Activated CD8-positive, alpha-beta memory T cell treated with anti-CD3 and anti-CD28 coated beads for 36 hours (primary cell): ENCODE measurements around the gene B3GALT4. TPM values are rescaled to one million over a fixed set of nuclear protein-coding genes. Genes with fewer than 3 reads are reported as not detected.
"Not testable (repeated sequence)": the region's sequence is repeated elsewhere in the genome, so short reads cannot be mapped to it uniquely, and the experiment has no call there.

Experiments used
- CTCF ChIA-PET: fragments of 350-600 bp; sonication (Branson Sonifier 250); formaldehyde crosslinking; loops from one replicate; lab custom pipeline; 2021; ENCODE audit warnings: antibody characterized with exemption; lab: Charles Lee
- POLR2A ChIA-PET: fragments of 350-600 bp; sonication (Branson Sonifier 250); formaldehyde crosslinking; loops from one replicate; lab custom pipeline; 2021; ENCODE audit warnings: antibody characterized with exemption; lab: Charles Lee
- total RNA-seq, 2 experiments: library from RNA; stranded (reverse); gene quantifications; one replicate each; pipeline ENCODE4 v1.2.3, GENCODE V29; 2021

B3GALT4 gene
- total RNA-seq, 2 experiments from 2014 or later, result 2.6 to 3.2 TPM

DNA sequence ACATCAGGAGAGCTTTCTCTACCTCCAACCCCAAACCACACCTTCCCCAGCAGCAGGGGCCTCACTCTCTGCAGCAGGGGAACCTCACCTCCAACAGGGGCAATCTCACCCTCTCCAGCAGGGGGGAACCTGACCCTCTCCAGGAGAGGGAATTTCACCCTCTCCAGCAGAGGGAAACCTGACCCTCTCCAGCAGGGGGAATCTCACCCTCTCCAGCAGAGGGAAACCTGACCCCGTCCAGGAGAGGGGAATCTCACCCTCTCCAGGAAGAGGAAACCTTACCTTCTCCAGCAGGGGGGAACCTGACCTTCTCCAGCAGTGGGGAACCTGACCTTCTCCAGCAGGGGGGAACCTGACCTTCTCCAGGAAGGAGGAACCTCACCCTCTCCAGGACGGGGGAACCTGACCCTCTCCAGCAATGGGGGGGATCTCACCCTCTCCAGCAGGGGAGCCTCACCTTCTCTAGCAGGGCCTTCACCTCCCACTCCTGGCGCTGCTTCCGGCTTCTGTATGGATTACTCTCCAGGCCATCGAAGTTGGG, 3.1 kb downstream of the B3GALT4 start:
- POLR2A ChIA-PET, result interaction anchor here (0.7 to 1.0 kb wide), 2 partner anchors 8 to 111 kb away, joined by 3 read pairs; partner anchors contain the start of genes RPS18 and VPS52
- CTCF ChIA-PET, result interaction anchor here (0.6 to 1.2 kb wide), 2 partner anchors 14 to 20 kb away, joined by 3 to 5 read pairs; no protein-coding TSS in a partner anchor

DNA sequence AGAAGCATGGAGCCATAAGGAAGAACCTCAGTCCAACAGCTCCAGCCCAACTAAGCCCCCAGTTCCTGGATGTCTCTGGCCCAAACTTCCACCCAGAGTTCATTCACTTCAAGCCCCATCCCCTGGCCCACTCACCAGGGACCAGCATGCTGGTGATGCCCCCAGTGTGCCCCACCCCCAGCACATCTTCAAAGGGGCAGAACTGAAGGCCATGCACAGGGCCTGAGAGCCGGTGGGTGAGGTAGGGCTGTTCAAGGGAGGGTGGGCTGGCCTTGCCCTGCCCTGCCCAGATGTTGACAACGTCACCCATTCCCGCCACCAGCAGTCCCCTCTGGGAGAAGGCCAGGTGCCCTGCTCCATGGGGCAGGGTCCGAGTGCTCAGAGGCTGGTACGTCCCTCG, 3.6 kb downstream of the B3GALT4 start:
- ChIA-PET CTCF (interaction anchor here (1.2 kb wide), 1 partner anchor 19 kb away, joined by 5 read pairs; no protein-coding TSS in a partner anchor), POLR2A (interaction anchor here (0.7 to 1.0 kb wide), 2 partner anchors 9 to 110 kb away, joined by 3 read pairs; partner anchors contain the start of genes RPS18 and VPS52)

DNA sequence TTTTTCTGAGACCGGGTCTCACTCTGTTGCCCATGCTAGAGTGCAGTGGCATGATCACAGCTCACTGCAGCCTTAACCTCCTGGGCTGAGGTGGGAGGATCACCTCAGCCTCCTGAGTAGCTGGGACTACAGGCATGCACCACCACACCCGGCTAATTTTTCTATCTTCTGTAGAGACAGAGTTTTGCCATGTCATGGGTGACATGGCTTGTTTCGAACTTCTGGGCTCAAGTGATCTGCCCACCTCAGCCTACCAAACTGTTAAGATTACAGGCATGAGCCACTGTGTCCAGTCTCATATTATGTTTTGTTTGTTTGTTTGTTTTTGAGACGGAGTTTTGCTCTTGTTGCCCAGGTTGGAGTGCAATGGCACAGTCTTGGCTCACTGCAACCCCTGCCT, 8.3 kb downstream of the B3GALT4 start:
- CTCF ChIA-PET, POLR2A ChIA-PET: not testable (repeated sequence)

- CTCF ChIA-PET, result interaction anchor here (1.2 to 1.5 kb wide), 2 partner anchors 10 to 12 kb away, joined by 3 to 9 read pairs; partner anchors contain the start of genes B3GALT4 and RGL2
- POLR2A ChIA-PET, result interaction anchor here (4.5 kb wide), 1 partner anchor 10 kb away, joined by 38 read pairs; the partner anchor contains the start of gene B3GALT4
These were observed 10.3 kb downstream of the B3GALT4 start for GRCh38 chr6:33286946-33287914.

DNA sequence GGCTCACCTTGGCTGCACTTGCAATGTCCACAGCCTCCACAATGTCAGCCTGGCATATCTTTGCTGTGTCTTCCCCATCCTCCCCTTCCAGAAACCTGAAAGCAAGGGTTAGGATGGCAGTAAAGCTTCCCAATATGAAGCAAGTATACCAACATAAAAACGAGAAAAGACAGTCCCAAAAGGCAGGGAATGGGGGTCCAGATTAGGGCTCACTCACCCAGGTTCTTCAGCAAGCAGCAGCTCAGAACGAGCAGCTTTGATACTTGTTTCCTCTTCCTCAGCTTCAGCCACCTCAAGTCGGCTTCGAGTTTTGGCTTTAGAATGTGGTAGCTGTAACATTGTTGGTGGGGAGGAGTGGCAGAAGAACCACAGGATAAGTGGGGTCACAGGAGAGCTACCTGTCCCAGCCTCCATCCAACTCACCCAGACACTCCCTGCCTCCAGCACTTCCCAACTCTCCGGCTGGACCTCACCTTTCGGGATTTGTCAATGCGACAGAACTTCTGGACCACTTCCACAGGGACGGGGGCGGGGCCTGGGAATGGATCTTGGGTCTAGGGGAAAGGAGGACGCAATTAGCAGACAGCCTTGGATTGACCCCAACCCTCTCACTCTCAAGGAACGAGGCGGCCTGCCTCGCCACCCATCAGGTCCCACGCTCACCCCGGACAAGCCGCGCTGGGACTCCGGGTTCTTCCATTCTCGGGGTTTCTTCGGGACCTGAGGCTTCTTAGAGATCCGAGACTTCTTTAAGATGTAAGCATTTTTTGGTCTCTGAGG, 11.4 kb downstream of the B3GALT4 start:
- ChIA-PET CTCF (interaction anchor here (1.1 to 3.0 kb wide), 6 partner anchors 11 to 135 kb away, joined by 3 to 30 read pairs (median 6); partner anchors contain the start of genes B3GALT4 and RGL2), POLR2A (interaction anchor here (0.7 to 4.5 kb wide), 6 partner anchors 11 to 317 kb away, joined by 3 to 38 read pairs (median 8); partner anchors contain the start of genes B3GALT4, RGL2, RPS18 and VPS52)

- ChIA-PET CTCF (interaction anchor here (0.9 to 3.0 kb wide), 9 partner anchors 10 to 134 kb away, joined by 3 to 30 read pairs (median 4); partner anchors contain the start of genes B3GALT4, RGL2, RPS18 and TAPBP), POLR2A (interaction anchor here (0.5 to 4.5 kb wide), 11 partner anchors 10 to 318 kb away, joined by 3 to 38 read pairs (median 4); partner anchors contain the start of genes B3GALT4, HLA-DPB1, RGL2 and RPS18)
These were observed 12.2 kb downstream of the B3GALT4 start, which contains the start of the genes PFDN6 and WDR46 for GRCh38 chr6:33288921-33289783. Gene PFDN6 (plus strand): TSS chr6:33289601. CDS start chr6:33289857, 256 bp downstream. Gene WDR46 (minus strand): TSS chr6:33289239. CDS start chr6:33289170, 69 bp downstream.

DNA sequence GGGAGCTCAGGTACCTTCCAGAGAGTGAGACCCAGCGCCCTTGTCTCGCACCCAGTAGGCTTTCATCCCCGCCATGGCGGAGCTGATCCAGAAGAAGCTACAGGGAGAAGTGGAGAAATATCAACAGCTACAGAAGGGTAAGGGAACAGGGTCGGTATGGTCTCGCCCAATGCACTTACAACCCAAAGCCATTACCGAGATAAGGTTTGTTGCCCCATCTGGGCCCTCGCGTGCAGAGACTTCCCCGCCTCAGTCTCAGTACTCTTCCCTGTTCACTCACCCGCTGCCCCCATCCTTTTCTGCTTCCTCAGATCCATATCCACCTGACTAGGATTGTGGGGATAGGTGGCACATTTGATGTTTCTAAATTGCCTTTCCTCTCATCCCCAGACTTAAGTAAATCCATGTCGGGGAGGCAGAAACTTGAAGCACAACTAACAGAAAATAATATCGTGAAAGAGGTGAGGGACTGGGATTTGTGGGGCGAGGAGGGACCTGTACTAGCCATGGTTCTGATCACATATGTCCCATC, 12.9 kb downstream of the B3GALT4 start:
- CTCF ChIA-PET, result interaction anchor here (0.9 to 3.0 kb wide), 8 partner anchors 9 to 133 kb away, joined by 3 to 30 read pairs (median 4); partner anchors contain the start of genes B3GALT4, RGL2, RPS18 and TAPBP

GRCh38 chr6:33290459-33290858, 13.5 kb downstream of the B3GALT4 start:
- POLR2A ChIA-PET, result interaction anchor here (0.6 to 4.5 kb wide), 3 partner anchors 9 to 136 kb away, joined by 6 to 38 read pairs (median 8); partner anchors contain the start of genes B3GALT4 and RGL2

More for the DNA sequence above, 12.9 kb downstream of the B3GALT4 start:
- POLR2A ChIA-PET, result interaction anchor here (0.6 to 4.5 kb wide), 5 partner anchors 9 to 27 kb away, joined by 3 to 38 read pairs (median 8); partner anchors contain the start of genes B3GALT4, RGL2, RPS18 and VPS52

DNA sequence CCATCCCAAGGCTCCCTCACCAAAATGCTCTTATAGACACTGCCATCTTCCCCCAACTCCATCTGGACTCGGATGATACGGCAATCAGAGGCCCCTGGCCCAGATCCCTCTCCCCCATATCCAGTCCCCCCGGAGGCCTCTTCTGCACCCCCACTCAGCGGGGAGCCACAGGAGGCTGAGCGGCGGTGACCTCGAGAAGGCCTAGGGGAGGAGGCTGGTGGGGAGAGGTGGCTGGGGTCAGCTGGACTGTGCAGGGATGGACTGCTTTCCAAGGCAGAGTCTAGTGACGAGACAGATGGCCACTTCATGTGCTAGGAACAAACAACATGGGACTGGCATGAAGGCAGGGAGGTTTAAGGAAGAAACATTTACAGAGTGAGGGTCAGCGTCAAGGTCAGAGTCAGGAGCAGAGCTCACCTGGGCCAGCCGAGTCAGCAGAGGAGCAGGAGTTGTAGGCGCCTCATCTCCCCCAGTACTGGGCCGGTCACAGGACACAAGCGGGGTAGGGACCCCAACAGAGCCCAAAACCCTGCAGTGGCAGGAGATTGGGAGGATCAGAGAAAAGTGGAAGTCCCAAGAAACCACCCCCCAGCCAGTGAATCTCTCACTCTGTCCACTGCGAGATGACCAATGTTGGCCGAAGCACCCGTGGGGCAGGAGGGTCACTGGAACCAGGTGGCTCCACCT, 16.2 kb downstream of the B3GALT4 start:
- ChIA-PET CTCF (interaction anchor here (1.3 kb wide), 1 partner anchor 16 kb away, joined by 4 read pairs; the partner anchor contains the start of gene B3GALT4), POLR2A (interaction anchor here (1.5 kb wide), 1 partner anchor 16 kb away, joined by 4 read pairs; the partner anchor contains the start of gene B3GALT4)

More at GRCh38 chr6:33290459-33290858, 13.5 kb downstream of the B3GALT4 start:
- CTCF ChIA-PET, result interaction anchor here (1.3 to 3.0 kb wide), 4 partner anchors 9 to 55 kb away, joined by 4 to 11 read pairs (median 6); partner anchors contain the start of genes RGL2, RPS18 and VPS52

- POLR2A ChIA-PET, result interaction anchor here (0.5 kb wide), 1 partner anchor 118 kb away, joined by 5 read pairs; no protein-coding TSS in a partner anchor
- CTCF ChIA-PET, result interaction anchor here (1.5 kb wide), 1 partner anchor 17 kb away, joined by 4 read pairs; the partner anchor contains the start of gene B3GALT4
These were observed 17.3 kb downstream of the B3GALT4 start for GRCh38 chr6:33294086-33294823.

GRCh38 chr6:33295621-33296369, 18.9 kb downstream of the B3GALT4 start:
- POLR2A ChIA-PET, result interaction anchor here (0.8 kb wide), 1 partner anchor 19 kb away, joined by 3 read pairs; the partner anchor contains the start of gene B3GALT4
- CTCF ChIA-PET, result interaction anchor here (0.8 to 2.0 kb wide), 3 partner anchors 17 to 135 kb away, joined by 3 to 8 read pairs (median 4); partner anchors contain the start of gene B3GALT4

DNA sequence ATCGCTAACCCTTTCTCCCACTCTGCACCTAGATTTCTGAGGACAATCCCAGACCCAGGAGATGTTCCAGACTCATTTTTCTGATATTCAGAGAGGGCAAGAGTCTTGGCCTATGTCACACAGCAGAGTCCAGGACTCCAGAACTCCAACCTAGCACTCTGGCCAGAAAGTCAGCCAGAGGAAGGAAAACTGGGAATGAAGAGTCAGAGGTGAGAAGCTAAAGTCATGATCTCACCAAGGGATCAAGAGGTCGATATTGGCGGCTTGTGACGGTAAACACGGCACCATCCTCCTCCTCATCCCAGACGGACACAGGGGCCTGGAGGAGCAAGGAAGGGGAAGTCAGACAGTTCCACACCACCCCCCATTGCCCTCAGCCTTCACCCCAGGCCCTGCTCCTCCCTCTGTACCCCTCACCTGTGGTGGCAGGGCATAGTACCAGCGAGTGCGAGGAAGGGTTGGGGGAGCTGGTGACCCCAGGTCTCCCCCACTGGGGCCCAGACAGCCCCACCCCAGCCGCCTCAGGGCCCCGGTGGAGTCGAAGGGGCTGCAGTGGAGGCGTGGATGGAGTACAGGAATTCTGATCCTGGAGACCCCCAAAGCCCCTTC, 20.0 kb downstream of the B3GALT4 start:
- ChIA-PET POLR2A (interaction anchor here (1.0 to 1.3 kb wide), 2 partner anchors 20 to 48 kb away, joined by 3 to 4 read pairs; partner anchors contain the start of gene B3GALT4), CTCF (interaction anchor here (2.0 kb wide), 1 partner anchor 16 kb away, joined by 8 read pairs; no protein-coding TSS in a partner anchor)

- ChIA-PET CTCF (interaction anchor here (2.0 kb wide), 1 partner anchor 15 kb away, joined by 8 read pairs; no protein-coding TSS in a partner anchor), POLR2A (interaction anchor here (1.0 to 1.3 kb wide), 2 partner anchors 20 to 48 kb away, joined by 3 to 4 read pairs; partner anchors contain the start of gene B3GALT4)
These were observed 20.6 kb downstream of the B3GALT4 start for GRCh38 chr6:33297406-33297955.
